ENCODE results near the gene CNTNAP2. TPM values are rescaled to one million over a fixed set of nuclear protein-coding genes. Genes with fewer than 3 reads are reported as not detected.

Gene CNTNAP2
- total RNA-seq, 1 experiment from 2014 or later: 42.5 TPM

- H3K27ac Mint-ChIP-seq (ENCODE audit: unreplicated experiment): no peak overlapping the region
- DNase-seq: no peak
- peaks cover 45% of the 10 kb centered on the region for H3K9me3 Mint-ChIP-seq (ENCODE audit: unreplicated experiment)
- POLR2A ChIA-PET: no interaction called here
- H3K4me3 ChIP-seq (ENCODE audit: low read depth, low read length): no peak overlapping the region
- H3K9me3 ChIP-seq: peaks cover 8% of the 10 kb centered on the region; the same call in 1 of the 2 replicates
- no TSS peak for BruUV-seq (replicated peaks)
- H3K4me1 ChIP-seq: peaks cover 11% of the 10 kb centered on the region
- intact Hi-C loops (cut with micrococcal nuclease; ENCODE audit: unreplicated experiment): loop anchor here (10.0 kb wide), 2 partner anchors 207 to 807 kb away; no protein-coding TSS in a partner anchor
- H3K36me3 Mint-ChIP-seq (ENCODE audit: insufficient read depth, unreplicated experiment): no peaks in the 10 kb centered on the region
- H3K4me3 Mint-ChIP-seq (ENCODE audit: unreplicated experiment): no peak overlapping the region
- no peaks in the 10 kb centered on the region for H3K27me3 ChIP-seq (replicated peaks; ENCODE audit: control insufficient read depth, insufficient read depth, low read length)
- no peaks in the 10 kb centered on the region for H3K27me3 Mint-ChIP-seq (ENCODE audit: insufficient read depth, unreplicated experiment)
- peaks cover 13% of the 10 kb centered on the region for H3K4me1 Mint-ChIP-seq (ENCODE audit: low read depth, unreplicated experiment)
- no peak for TF ChIP-seq CTCF (IDR thresholded peaks at IDR 0.05; ENCODE audit: insufficient read depth in 1 of 2, low read depth in 1 of 2, low read length in 1 of 2, severe bottlenecking in 1 of 2, unreplicated experiment in 1 of 2)
- CTCF ChIA-PET: no interaction called here
- H3K36me3 ChIP-seq (ENCODE audit: control insufficient read depth, insufficient read depth, low read length): no peaks in the 10 kb centered on the region
These were observed 1321.6 kb downstream of the CNTNAP2 start for GRCh38 chr7:147438216-147438615.

- BruUV-seq (replicated peaks): no TSS peak
- TF ChIP-seq CTCF (IDR thresholded peaks at IDR 0.05; ENCODE audit: insufficient read depth in 1 of 2, low read depth in 1 of 2, low read length in 1 of 2, severe bottlenecking in 1 of 2, unreplicated experiment in 1 of 2): no peak
- Histone ChIP-seq H3K27me3 (replicated peaks; ENCODE audit: control insufficient read depth, insufficient read depth, low read length) (no peaks in the 10 kb centered on the region), H3K4me3 (ENCODE audit: low read depth, low read length) (no peak overlapping the region), H3K9me3 (peaks cover 8% of the 10 kb centered on the region; the same call in 1 of the 2 replicates), H3K36me3 (ENCODE audit: control insufficient read depth, insufficient read depth, low read length) (no peaks in the 10 kb centered on the region), H3K4me1 (no peaks in the 10 kb centered on the region)
- DNase-seq: no peak
- Mint-ChIP-seq H3K9me3 (ENCODE audit: unreplicated experiment) (peaks cover 42% of the 10 kb centered on the region), H3K4me3 (ENCODE audit: unreplicated experiment) (no peak overlapping the region), H3K27me3 (ENCODE audit: insufficient read depth, unreplicated experiment) (no peaks in the 10 kb centered on the region), H3K36me3 (ENCODE audit: insufficient read depth, unreplicated experiment) (no peaks in the 10 kb centered on the region), H3K27ac (ENCODE audit: unreplicated experiment) (no peak overlapping the region), H3K4me1 (ENCODE audit: low read depth, unreplicated experiment) (no peaks in the 10 kb centered on the region)
- CTCF ChIA-PET: no interaction called here
- POLR2A ChIA-PET: no interaction called here
- intact Hi-C loops (cut with micrococcal nuclease; ENCODE audit: unreplicated experiment): no loop called here
These were observed 1327.3 kb downstream of the CNTNAP2 start for GRCh38 chr7:147443942-147444341.

GRCh38 chr7:147452816-147453215 lies 1336.2 kb downstream of the CNTNAP2 start:
- H3K27ac Mint-ChIP-seq (ENCODE audit: unreplicated experiment): no peak overlapping the region
- intact Hi-C loops (cut with micrococcal nuclease; ENCODE audit: unreplicated experiment): no loop called here

More at GRCh38 chr7:147452816-147453215, 1336.2 kb downstream of the CNTNAP2 start:
- no peaks in the 10 kb centered on the region for H3K4me1 Mint-ChIP-seq (ENCODE audit: low read depth, unreplicated experiment)
- CTCF ChIA-PET: no interaction called here
- Histone ChIP-seq H3K4me3 (ENCODE audit: low read depth, low read length) (no peak overlapping the region), H3K9me3 (no peaks in the 10 kb centered on the region), H3K27me3 (replicated peaks; ENCODE audit: control insufficient read depth, insufficient read depth, low read length) (no peaks in the 10 kb centered on the region), H3K4me1 (no peaks in the 10 kb centered on the region), H3K36me3 (ENCODE audit: control insufficient read depth, insufficient read depth, low read length) (no peaks in the 10 kb centered on the region)
- BruUV-seq (replicated peaks): no TSS peak
- no peak for TF ChIP-seq CTCF (IDR thresholded peaks at IDR 0.05; ENCODE audit: insufficient read depth in 1 of 2, low read depth in 1 of 2, low read length in 1 of 2, severe bottlenecking in 1 of 2, unreplicated experiment in 1 of 2)
- H3K9me3 Mint-ChIP-seq (ENCODE audit: unreplicated experiment): no peaks in the 10 kb centered on the region
- DNase-seq: no peak
- POLR2A ChIA-PET: interaction anchor here (0.6 kb wide), 1 partner anchor 688 kb away, joined by 5 read pairs; no protein-coding TSS in a partner anchor
- no peak overlapping the region for H3K4me3 Mint-ChIP-seq (ENCODE audit: unreplicated experiment)
- no peaks in the 10 kb centered on the region for H3K36me3 Mint-ChIP-seq (ENCODE audit: insufficient read depth, unreplicated experiment)
- no peaks in the 10 kb centered on the region for H3K27me3 Mint-ChIP-seq (ENCODE audit: insufficient read depth, unreplicated experiment)

Measured in Caco-2 (cell line).